GM21717 (cell line): ENCODE measurements around the gene N4BP2.
"Not testable (repeated sequence)": the region's sequence is repeated elsewhere in the genome, so short reads cannot be mapped to it uniquely, and the experiment has no call there.

Experiments used
- ATAC-seq: cut with Tn5 transposase; IDR thresholded peaks from one replicate; pipeline ENCODE4 v1.9.1; 2021; ENCODE audit warnings: mild to moderate bottlenecking, moderate library complexity; ENCODE audit not compliant: unreplicated experiment

Gene N4BP2

GRCh38 chr4:40056716-40057585 lies at the start of gene N4BP2:
TSS of gene N4BP2 (plus strand) at chr4:40056850. CDS start at chr4:40097341, 40,491 bp downstream.
- peak; percentile 50 for ATAC-seq

- ATAC-seq = no peak
Observed at GRCh38 chr4:40016007-40016406, 40.6 kb upstream of the N4BP2 start.

- ATAC-seq = no peak
Observed at GRCh38 chr4:40020221-40020620, 36.4 kb upstream of the N4BP2 start.

GRCh38 chr4:40021116-40021515 lies 35.5 kb upstream of the N4BP2 start:
- not testable (repeated sequence) for ATAC-seq

GRCh38 chr4:40024049-40024448 lies 32.6 kb upstream of the N4BP2 start:
- ATAC-seq = not testable (repeated sequence)

GRCh38 chr4:40032785-40033184 lies 23.9 kb upstream of the N4BP2 start:
- no peak for ATAC-seq

- ATAC-seq = no peak
Observed at GRCh38 chr4:40033613-40034012, 23.0 kb upstream of the N4BP2 start.

- ATAC-seq = no peak
Observed at GRCh38 chr4:40038977-40039376, 17.7 kb upstream of the N4BP2 start.

- ATAC-seq = no peak
Observed at GRCh38 chr4:40040908-40041307, 15.7 kb upstream of the N4BP2 start.

- ATAC-seq = no peak
Observed at GRCh38 chr4:40043786-40044185, 12.9 kb upstream of the N4BP2 start.

GRCh38 chr4:40046311-40046980 lies 10.2 kb upstream of the N4BP2 start:
- no peak for ATAC-seq

- no peak for ATAC-seq
Observed at GRCh38 chr4:40053161-40053560, 3.5 kb upstream of the N4BP2 start.

GRCh38 chr4:40055511-40055862 lies 1.2 kb upstream of the N4BP2 start:
- no peak for ATAC-seq

GRCh38 chr4:40055863-40056715 lies 561 bp upstream of the N4BP2 start:
- ATAC-seq = no peak

GRCh38 chr4:40057586-40058091 lies 989 bp downstream of the N4BP2 start:
- ATAC-seq = peak; percentile 77

GRCh38 chr4:40058121-40058520 lies 1.5 kb downstream of the N4BP2 start:
- no peak for ATAC-seq

- no peak for ATAC-seq
Observed at GRCh38 chr4:40058854-40059253, 2.2 kb downstream of the N4BP2 start.

- no peak for ATAC-seq
Observed at GRCh38 chr4:40059362-40059761, 2.7 kb downstream of the N4BP2 start.

GRCh38 chr4:40065010-40065409 lies 8.4 kb downstream of the N4BP2 start:
- no peak for ATAC-seq

- no peak for ATAC-seq
Observed at GRCh38 chr4:40066651-40067050, 10.0 kb downstream of the N4BP2 start.

- ATAC-seq = no peak
Observed at GRCh38 chr4:40070387-40070786, 13.7 kb downstream of the N4BP2 start.
